Glomerular visceral epithelial cell (primary cell): ENCODE measurements around the gene DSCAML1.
"Not testable (repeated sequence)": the region's sequence is repeated elsewhere in the genome, so short reads cannot be mapped to it uniquely, and the experiment has no call there.

Experiments used
- DNase-seq: peaks from one replicate; pipeline ENCODE4 v3.0.0-alpha.2; 2016; ENCODE audit errors: extremely low spot score

The DSCAML1 gene

DNA sequence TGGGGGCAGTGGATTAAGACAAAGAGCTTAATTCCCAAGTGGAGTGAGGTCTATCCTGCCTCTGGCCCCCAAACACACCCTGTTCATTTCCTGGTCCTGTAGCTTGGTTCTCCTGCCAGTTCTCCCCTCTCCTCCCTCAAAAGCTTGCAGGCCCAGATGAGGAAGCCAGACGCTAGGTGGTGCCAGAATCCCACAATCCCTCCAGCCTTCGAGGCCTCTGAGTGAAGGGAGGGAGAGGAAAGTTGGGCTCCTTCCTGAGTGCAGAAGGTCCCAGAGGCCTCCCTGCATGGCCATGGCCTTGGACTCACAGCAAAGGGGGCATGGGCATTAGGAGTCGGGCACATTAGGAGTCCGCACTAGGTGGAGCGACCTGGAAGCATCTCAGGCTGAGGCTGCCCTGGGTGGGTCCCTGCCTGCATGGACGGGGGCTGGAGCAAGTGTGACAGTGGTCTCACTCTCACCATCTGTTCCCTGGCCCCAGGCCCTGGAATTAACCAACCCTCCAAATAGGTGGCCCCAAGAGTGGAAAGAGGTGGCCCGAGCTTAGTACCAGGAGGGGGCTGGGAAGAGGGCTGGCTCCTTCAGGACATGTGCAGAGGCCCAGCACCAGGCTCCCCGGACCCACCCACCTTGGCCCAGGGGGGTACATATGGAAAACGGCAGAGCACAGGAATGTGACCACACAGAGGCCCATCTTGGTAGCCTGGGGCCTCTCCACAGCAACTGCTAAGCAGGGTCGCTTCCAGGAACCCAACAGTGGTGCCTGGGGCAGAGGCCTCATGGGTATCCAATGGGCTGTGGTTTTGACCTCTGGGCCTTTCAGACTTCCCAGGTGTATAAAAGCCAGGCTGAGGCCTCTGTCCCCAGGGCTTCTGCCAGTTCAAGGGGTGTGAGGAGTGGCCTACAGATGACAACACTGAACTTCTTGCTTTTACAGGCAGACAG, 22.4 kb upstream of the DSCAML1 start:
- peak; percentile 41 for DNase-seq

DNA sequence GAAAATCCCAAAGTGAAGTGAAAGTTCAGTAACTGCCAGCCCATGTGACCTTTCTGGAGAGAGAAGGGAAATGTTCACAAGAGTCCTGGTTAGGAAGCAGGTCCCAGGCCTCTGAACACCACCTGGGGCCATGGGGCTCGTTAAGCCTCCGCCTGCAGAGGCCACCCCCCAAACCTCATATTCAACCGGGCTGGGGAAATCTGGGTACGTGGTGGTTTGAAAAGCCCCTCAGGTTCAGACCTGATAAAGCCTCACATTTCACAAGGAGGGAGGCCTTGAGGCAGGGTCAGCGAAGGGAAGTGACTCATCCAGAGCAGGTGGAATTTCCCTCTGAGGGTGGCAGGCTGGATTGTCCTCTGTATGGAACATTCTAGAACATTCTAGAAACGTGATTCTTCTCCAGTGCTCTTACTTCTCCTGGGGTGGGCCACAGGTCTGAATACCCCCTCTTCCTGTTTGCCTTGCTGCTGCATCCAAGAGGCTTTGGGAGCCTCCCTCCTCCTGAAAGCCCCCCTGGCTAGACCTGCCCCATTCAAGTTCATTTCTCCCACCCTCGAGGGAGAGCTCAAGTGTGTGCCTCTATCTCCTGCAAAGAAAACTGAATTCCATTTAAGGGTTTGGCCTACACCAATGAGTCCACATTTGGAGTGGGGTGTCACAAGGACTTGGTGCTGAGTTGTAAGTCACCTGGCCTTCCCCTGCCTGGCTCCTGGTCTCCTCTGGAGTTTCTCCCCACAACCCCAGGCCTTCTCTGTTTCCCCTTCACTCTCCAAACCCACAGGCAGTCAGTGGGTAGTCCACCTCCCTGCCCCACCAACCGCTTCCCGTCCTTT, 21.2 kb upstream of the DSCAML1 start:
- peak; percentile 67 for DNase-seq

DNA sequence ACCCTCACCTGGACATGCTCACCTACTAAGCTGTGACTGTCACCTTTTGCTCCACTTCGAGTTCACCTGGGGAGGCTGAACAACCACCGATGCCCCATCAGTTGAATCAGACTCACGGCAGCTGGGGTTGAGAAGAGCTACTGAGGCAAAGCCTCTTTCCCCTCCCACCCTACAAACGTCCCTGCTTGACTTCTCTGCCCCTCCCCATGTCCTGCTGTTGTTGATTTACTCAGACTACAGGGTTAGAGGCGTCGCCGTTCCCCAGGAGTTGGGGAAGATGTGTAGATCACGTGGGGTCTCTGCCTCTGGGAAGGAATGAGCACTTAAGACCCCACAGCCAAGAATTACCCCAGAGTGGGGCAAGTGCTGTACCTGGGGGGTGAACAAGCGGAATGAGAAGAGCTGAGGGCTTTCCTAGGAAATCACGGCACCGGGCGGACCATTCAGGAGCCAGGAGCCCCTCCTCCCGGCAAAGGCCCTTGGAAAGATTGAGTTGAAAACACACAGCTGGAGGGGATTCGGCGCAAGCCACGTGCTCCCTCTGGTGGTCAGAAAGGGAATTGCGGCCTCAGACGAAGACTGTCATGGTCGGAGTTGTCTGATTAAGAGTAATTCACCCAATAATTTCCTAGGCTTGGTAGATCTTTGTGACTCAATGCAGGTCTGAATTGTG, 20.5 kb upstream of the DSCAML1 start:
- peak; percentile 89 for DNase-seq

DNA sequence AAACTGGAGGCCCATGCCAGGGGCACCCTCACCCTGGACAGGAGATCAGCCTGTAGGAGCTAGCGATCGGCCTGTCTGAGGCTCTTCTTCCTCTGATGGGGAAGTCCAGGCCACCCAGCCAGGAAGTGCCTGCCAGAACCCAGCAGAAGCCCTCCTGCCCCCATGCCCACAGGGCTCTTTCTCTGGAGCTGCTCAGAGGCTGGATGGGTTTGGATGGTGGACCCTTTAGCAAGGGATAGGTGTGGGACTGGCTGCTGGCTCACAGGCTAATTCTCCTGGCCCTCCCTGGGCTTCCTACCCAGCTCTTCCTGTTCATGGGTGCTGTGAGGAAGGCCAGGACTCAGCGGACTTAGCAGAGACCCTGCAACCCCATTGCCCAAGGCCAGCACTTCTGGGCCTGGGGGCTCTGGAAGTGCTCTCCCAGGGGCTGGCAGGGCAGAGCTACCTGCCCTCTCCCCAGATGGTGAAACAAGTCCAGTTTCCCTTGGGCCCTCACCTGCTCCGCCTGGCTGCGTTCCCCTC, 19.9 kb upstream of the DSCAML1 start:
- peak; percentile 4 for DNase-seq

DNA sequence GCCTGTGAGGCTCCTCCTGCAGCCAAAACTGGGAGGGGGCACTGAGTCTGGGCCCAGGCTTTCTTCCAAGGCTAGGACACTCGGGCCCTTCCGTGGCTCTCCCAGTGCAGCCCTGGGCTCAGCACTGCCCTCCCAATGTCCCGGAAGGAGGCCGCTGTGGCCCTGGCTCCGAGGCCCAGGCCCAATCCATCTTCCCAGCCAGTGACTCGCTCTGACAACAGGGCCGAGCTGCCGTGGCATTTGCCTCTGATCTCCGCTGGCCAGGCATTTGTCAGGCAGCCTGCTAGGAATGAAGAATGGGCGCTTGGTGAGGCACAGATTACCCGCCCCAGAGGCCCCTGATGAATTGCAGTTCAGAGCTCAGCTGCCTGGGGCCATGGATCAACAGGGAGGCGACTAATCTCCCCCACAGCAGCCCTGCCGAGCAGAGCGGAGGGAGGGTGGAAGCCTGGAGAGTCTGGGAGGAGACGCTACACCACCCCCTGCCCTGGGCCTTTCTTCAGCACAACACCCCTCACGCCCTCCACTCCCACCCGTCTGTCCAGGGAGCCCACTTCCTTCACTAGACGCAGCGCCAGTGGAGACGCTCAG, 19.2 kb upstream of the DSCAML1 start:
- peak; percentile 67 for DNase-seq

DNA sequence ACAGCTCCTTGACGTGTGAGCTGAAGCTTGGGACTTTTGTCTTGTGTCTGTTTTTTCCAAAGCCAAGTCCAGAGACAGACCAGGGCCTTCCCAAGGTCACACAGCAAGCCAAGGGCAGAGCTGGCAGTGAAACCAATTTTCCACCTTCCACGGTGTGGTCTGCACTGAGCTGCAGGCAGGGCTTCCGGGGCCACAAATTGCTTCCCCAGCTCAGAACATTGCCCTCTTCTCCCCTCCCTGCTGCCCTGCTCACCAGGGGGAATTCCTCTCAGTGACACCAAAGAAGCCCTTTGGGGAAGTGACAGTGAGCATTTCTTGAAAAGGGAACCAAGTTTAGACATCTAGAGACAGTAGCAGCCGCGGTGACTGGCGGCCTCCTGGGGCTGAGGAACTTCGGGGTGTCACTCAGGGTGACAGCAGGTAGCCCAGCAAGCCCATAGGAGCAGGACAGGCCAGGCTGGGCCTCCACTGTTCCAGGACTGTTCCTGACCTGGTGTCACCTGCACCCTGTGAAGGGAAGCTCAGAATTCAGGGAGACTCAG, 18.3 kb upstream of the DSCAML1 start:
- DNase-seq = peak; percentile 53

DNA sequence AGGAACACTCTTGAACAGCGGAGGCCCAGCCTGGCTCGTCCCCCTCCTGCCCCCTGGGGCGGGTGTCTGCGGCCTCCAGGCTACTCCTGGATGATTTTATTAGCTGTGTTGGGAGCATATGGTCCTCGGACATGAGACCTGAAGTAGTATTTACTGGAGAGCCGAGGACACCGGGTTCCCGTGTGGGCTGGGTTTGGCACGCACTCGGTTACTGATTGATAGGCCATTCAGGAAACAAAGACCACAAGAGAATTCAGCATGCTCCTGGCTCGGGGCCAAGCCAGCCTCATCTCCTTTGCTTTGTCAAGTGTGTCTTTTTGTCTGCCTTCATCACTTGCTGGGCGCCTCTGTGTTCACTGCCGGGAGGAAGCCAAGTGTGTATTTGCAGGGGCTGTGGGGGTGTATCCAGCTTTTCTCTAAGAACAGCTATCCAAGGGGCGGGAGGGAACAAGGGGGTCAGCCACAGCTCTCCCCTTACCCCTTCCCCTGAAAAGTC, 17.8 kb upstream of the DSCAML1 start:
- DNase-seq = peak; percentile 99

DNA sequence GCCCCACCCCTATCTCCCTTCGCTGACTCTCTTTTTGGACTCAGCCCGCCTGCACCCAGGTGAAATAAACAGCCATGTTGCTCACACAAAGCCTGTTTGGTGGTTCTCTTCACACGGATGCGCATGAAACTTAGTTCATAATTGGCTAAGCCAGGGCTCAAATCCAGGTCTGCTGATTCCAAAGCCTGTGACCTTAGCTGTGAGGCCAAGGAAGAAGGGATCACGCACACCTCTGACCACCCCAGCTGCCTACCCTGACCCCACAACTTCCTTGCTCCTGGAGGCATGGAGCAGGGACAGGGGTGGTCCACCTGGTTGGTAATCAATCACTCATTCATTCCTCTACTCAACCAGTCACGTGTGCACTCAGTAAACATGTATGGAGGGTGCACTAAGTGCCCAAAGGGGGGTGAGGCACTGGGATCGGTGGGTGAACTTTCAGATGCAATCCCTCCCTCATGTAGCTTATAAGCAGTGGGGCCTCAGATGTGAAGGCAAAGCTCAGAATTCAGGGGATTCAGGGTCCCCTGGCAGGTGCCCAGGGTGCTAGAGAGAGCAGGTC, 17.3 kb upstream of the DSCAML1 start:
- DNase-seq = no peak

DNA sequence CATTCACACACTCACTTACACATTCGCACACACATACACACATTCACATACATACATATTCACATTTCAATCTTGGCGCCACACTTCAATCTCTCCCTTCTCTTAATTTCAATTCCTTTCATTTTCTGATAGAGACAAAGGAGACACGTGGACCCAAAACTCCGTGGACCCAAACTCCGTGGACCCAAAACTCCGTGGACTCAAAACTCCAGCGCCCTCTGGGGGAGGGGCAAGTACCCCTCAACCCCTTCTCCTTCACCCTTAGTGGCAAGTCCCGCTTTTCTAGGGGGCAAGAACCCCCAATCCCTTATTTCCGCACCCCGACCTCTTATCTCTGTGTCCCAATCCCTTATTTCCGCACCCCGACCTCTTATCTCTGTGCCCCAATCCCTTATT, 13.0 kb upstream of the DSCAML1 start:
- DNase-seq = not testable (repeated sequence)

DNA sequence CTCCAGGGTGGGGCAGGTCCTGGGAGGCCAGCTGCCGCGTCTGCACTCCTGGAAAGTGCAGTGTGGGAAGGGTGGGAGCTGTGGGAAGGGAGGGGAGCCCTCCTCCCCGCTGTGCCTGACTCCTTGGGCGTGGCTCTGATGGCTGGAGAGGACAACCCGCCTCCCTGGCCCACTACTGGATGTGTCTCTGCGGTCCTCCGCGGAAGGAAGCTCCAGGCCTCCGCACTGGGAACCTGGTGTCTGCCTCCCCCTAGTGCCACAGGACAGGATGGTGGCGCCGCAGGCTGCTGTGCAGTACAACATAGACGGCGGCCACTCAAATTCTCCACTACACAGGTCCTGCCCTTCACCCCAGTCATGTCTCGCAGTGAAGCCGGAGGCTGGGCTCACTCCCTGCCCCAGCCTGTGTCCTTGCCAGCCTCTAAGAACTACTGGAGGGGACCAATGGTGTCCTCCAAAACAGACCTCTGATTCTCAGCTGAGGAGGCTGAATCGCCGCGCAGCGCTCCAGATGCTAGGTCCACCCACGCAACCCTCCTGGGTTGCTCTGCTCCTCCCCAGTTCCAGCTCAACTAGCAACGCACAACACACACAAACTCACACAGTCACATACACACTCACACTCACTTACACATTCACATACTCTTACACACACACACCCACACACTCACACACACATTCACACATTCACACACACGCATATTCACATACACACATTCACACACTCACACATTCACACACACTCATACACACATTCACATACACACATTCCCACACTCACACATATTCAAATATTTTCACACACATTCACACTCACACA, 12.4 kb upstream of the DSCAML1 start:
- DNase-seq = peak; percentile 3

DNA sequence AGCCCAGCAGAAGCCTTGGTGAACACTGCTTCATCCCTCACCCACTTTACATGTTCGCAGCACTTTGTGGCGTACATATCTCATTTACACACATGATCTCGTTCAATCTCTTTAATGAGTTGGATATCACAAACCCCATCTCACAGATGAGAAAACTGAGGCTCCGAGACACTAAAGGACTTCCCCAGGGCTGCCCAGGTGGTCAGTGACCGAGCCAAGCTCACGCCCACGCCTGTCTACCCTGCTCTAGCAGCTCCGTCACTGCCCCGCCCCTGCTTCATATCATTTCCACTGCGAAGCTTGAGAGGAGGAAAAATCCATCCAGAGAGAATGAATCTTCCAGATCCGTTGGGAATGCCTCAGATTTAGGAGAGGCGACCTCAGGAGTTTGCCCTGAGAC, 11.8 kb upstream of the DSCAML1 start:
- no peak for DNase-seq

DNA sequence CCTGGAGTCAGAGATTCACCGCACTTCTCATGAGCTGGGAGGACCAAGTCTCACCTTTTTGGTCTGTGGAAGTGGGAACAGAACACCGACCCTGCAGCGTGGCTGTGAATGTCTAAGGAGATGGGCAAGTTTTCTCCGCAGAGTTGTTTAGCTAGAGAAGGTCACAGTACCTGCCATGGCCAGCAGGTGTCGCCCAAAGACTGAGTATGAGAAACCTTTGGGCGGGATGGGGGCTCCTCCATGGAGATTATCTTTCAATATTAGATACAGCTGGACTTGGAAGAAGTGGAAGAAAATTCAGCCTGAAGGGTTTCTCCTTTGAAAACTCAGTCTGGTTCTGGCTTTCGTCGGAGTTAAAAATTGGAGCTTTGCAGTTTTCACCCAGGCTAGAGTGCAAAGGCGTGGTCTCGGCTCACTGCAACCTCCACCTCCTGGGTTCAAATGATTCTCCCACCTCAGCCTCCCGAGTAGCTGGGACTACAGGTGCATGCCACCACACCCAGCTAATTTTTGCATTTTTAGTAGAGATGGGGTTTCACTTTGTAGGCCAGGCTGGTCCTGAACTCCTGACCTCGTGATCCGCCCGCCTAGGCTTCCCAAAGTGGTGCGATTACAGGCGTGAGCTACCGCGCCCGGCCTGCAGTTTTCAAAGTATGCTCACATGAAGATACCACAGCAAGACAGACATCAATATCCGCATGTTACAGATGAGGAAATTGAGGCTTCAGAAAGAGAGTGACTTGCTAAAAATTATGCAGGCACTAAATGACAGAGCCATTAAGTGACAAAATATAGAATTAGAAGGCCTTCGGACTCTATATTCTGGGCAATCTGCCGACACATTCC, 10.7 kb upstream of the DSCAML1 start:
- DNase-seq = peak; percentile 70

DNA sequence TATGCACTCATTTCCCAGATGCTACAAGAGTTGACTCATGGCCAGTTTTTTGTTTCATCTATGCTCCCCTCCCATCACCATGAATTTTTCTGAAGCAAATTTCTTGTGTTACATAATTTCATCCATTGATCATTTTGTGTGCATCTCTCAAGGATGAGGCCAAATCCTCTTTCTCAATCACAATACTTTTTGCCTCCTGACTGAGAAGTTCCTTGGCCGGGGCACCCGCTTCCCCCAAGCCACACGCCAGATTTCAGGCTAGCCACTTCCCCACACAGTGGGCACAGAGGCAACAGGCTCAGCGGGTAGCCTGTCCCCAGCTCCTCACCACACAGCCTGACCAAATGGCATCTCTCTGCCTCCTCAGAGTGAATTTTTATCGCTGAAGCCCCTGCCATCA, 9.8 kb upstream of the DSCAML1 start:
- DNase-seq = no peak

DNA sequence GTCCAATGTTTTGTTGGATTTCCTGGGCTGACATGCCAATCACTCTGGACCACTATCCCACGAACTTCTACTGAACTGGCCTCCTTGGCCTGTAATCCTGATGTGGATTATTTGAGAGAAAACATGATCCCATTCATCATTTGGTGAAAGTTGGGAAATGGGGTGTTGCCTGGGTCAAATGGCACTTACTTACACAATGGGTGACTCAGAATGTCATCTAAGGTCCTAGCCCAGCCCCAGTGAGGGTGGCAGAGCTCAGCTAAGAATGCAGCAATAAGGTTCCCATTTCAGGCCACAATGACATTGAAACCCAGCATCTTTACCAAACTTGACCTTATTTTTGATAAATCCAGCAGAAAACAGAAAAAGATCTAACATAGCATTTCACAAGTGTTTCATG, 8.0 kb upstream of the DSCAML1 start:
- no peak for DNase-seq

DNA sequence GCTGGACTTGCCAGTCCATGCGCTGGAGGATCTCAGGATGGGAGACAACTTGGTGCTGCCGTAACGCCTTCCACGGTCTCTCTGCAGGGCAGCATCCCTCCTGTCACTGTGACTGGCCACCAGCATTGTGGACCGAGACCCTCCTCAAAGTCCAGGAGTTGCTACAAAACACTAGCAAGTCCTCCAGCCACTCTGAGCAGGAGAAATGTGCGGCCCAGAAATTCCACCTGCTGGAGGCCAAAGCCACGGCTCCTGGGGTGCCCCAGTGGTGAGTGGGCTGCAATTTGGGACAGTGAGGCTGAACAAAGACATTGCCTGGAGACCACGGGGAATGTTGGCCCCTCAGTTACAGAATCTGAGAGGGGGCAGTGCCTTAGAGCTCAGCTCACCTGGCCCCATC, 6.9 kb upstream of the DSCAML1 start:
- no peak for DNase-seq

DNA sequence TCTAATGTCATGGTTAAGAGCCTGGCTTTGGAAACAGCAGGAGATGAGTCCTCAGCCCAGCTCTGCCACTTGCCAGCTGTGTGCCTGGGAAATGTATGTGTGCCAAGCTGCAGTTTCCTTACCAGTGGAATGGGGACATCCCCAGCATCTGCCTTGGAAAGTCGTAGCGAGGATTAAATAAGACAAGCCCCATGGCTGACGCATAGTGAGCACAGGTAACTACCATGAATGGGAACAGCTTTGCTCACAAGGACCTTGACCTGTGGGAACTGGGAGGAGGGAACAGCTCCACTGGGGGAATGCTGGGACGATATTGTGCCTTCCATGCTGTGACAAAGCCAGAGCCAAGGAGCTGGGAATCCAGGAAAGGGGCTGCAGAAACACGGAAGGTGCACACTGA, 2.6 kb upstream of the DSCAML1 start:
- no peak for DNase-seq

DNA sequence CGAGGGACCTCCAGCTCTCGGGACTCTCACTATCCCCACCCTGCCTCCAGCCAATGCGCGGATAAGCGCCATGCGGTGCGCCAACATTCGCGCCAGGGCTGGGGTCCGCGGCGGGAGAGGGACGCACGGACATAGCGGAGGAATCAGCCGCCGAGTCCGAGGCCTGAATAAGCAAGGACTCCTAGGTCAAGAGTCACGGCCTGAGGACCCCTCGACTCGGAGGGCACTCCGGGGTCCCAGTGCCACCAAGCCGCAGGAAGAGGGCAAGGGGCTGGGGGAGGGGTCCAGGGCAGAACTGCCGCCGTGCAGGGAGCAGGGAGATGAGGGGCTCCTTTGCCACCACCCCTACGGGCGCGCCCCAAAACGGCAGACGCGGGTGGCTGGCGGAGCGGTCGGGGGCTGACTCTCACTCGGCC, 552 bp downstream of the DSCAML1 start:
- no peak for DNase-seq

DNA sequence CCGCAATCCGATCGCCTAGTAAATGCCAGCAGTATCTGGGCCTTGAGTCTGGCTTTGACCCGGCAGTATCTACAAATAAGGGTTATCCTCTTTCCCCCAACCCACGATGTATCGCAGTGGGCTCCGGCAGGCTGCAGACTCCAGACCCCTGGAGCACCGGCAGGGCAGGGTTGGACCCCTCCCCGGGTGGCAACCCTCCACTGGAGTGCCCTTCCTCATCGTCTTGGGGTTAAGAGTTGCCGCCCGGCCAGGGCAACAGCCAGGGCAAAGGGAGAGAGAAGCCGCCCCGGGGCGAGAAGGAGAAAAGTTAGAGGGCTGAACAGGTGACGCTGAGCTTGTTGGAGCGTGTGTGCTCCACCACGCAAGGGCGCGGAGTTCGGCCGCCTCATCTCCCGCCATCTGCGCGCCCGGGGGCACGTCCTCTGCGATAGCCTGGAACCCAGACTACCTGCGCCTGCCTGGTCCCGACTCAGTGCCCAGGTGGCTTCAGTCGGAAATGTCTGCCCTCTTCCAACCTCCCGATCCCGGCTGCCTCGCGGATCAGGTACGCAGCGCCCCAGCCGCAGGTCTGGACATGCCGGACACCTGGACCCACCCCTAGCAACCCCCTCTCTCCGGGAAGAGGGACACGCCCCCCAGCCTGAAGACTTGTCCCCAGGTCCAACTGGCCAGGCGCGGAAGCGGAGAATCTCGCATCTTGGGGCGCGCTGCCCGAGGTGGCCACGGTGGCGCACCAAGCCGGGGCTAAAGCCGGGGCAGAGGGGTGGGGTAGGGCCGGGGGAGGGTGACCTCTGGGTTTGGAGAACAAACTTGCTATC, 1.2 kb downstream of the DSCAML1 start:
- no peak for DNase-seq
